ENCODE data around the gene RIPPLY1. TPM values are rescaled to one million over a fixed set of nuclear protein-coding genes. Genes with fewer than 3 reads are reported as not detected.

The RIPPLY1 gene, protein sequence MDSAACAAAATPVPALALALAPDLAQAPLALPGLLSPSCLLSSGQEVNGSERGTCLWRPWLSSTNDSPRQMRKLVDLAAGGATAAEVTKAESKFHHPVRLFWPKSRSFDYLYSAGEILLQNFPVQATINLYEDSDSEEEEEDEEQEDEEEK
- total RNA-seq = not detected

DNA sequence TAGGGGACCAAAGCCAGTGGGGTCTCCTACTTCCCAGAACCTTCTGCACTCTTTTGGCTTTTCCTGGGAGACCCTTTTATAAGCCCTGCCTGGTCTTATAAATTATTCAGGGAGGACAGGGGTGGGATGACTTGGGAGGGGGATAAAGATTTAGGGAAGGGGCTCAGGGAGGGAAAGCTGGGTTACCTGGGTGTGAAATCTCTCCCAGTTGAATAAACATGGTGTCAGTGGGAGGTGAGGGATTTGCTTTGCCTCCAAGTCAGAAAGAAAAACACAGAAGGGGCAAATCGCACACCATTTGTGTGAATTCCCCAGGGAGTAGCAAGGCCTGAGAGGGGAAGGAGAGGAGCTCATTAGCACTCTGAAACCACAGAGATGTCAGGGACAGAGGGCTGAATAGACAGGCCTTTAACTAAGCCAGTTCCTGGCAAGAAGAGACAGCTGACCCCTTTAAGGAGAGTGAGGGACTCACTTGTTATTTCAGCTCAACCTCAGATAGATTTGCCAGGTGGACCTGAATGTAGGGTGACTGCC lies at the start of gene RIPPLY1:
TSS of gene RIPPLY1 (minus strand) at position 51 of the 534 bp plus-strand sequence. CDS start 54 bp downstream, outside the sequence.
- WGBS, 2 donors = 86 to 90% methylated on average over 1 of the region's 1 CpG
- DNase-seq (no peak), ATAC-seq (ENCODE audit: low FRiP score in 2 of 2) (no peak)
- Histone ChIP-seq H3K27me3 (no peaks in the 10 kb centered on the region), H3K36me3 (no peaks in the 10 kb centered on the region), H3K9me3 (no peaks in the 10 kb centered on the region), H3K4me1 (no peaks in the 10 kb centered on the region), H3K4me3 (no peak within 1 kb of the TSS), H3K27ac (no peak within 1 kb of the TSS)
- TF ChIP-seq POLR2A (IDR thresholded peaks at IDR 0.05) = no peak
- no peak for TF ChIP-seq EP300 (IDR thresholded peaks at IDR 0.05)

DNA sequence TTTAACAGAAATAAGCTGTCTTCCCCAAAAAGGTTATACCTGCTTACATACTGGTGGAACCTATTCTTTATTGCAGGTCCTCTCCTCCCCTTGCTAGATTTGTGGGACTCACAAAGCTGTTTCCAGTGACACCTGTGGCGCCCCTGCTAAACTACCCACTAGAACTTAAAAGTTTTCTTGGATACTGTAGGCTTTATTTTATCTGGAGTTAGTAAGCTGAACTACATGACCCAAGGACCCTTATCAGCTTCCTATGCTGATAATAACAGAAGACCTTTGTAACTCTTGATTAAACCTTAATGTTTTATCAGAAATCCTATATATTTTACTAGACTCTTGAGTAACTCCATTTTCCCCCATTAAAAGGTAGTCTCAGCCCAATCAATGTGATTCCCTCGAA lies 49.4 kb upstream of the RIPPLY1 start:
- no peaks in the 10 kb centered on the region for H3K9me3 ChIP-seq
- ATAC-seq (ENCODE audit: low FRiP score in 2 of 2) (no peak), DNase-seq (no peak)
- no peak overlapping the region for H3K4me3 ChIP-seq
- no peaks in the 10 kb centered on the region for H3K4me1 ChIP-seq
- TF ChIP-seq EP300 (IDR thresholded peaks at IDR 0.05) (no peak), POLR2A (IDR thresholded peaks at IDR 0.05) (no peak), POLR2AphosphoS5 (IDR thresholded peaks at IDR 0.05) (no peak)
- TF ChIP-seq, protein P1, sequence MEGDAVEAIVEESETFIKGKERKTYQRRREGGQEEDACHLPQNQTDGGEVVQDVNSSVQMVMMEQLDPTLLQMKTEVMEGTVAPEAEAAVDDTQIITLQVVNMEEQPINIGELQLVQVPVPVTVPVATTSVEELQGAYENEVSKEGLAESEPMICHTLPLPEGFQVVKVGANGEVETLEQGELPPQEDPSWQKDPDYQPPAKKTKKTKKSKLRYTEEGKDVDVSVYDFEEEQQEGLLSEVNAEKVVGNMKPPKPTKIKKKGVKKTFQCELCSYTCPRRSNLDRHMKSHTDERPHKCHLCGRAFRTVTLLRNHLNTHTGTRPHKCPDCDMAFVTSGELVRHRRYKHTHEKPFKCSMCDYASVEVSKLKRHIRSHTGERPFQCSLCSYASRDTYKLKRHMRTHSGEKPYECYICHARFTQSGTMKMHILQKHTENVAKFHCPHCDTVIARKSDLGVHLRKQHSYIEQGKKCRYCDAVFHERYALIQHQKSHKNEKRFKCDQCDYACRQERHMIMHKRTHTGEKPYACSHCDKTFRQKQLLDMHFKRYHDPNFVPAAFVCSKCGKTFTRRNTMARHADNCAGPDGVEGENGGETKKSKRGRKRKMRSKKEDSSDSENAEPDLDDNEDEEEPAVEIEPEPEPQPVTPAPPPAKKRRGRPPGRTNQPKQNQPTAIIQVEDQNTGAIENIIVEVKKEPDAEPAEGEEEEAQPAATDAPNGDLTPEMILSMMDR (IDR thresholded peaks at IDR 0.05) = no peak
- H3K27ac ChIP-seq = no peak overlapping the region
- H3K27me3 ChIP-seq = no peaks in the 10 kb centered on the region
- 69 to 97% methylated on average over 2 of the region's 2 CpGs for WGBS, 2 donors
- H3K36me3 ChIP-seq = peaks cover 0 to 3% (median 0%) of the 10 kb centered on the region in 4 donors

DNA sequence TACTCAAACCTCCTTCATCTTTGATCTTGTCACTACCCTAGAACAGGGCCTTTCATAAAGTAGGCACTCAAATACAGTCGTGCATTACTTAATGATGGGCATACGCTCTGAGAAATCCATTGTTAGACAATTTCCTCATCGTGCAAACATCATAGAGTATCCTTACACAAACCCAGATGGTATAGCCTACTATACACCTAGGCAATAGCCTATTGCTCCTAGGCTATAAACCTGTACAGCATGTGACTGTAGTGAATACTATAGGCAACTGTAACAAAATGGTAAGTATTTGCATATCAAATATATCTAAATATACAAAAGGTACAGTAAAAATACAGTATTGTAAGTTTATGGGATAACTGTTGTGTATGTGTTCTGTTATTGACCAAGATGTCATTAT lies 48.9 kb upstream of the RIPPLY1 start:
- TF ChIP-seq POLR2A (IDR thresholded peaks at IDR 0.05) = no peak
- TF ChIP-seq POLR2AphosphoS5 (IDR thresholded peaks at IDR 0.05) = no peak
- TF ChIP-seq, protein P1 (IDR thresholded peaks at IDR 0.05) = no peak
- no peak for TF ChIP-seq EP300 (IDR thresholded peaks at IDR 0.05)
- 70 to 87% methylated on average over 3 of the region's 3 CpGs for WGBS, 2 donors
- Histone ChIP-seq H3K4me3 (no peak overlapping the region), H3K4me1 (no peaks in the 10 kb centered on the region), H3K27ac (no peak overlapping the region), H3K36me3 (peaks cover 0 to 3% (median 0%) of the 10 kb centered on the region in 4 donors), H3K9me3 (no peaks in the 10 kb centered on the region), H3K27me3 (no peaks in the 10 kb centered on the region)
- no peak for ATAC-seq (ENCODE audit: low FRiP score in 2 of 2)
- DNase-seq = no peak

DNA sequence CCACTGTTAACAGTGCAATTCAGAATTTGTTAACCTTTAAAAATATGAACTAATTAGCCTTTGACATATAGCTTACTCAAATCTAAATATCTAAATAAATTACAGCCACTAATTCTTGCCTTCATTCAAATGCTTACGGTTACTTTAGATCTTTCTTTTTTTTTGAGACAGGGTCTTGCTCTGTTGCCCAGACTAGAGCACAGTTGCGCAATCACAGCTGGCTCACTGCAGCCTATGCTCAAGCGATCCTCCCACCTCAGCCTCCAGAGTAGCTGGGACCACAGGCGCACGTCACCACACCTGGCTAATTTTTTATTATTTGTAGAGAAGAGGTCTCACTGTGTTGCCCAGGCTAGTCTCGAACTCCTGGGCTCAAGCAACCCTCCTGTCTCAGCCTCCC lies 48.1 kb upstream of the RIPPLY1 start:
- Histone ChIP-seq H3K27me3 (no peaks in the 10 kb centered on the region), H3K4me3 (no peak overlapping the region), H3K36me3 (peaks cover 0 to 3% (median 0%) of the 10 kb centered on the region in 4 donors), H3K27ac (no peak overlapping the region), H3K4me1 (no peaks in the 10 kb centered on the region), H3K9me3 (no peaks in the 10 kb centered on the region)
- TF ChIP-seq POLR2AphosphoS5 (IDR thresholded peaks at IDR 0.05) = no peak
- TF ChIP-seq POLR2A (IDR thresholded peaks at IDR 0.05) = no peak
- no peak for TF ChIP-seq EP300 (IDR thresholded peaks at IDR 0.05)
- TF ChIP-seq, protein P1 (IDR thresholded peaks at IDR 0.05) = no peak
- ATAC-seq (ENCODE audit: low FRiP score in 2 of 2) (no peak), DNase-seq (no peak)
- WGBS, 2 donors = 89 to 98% methylated on average over 6 of the region's 6 CpGs

DNA sequence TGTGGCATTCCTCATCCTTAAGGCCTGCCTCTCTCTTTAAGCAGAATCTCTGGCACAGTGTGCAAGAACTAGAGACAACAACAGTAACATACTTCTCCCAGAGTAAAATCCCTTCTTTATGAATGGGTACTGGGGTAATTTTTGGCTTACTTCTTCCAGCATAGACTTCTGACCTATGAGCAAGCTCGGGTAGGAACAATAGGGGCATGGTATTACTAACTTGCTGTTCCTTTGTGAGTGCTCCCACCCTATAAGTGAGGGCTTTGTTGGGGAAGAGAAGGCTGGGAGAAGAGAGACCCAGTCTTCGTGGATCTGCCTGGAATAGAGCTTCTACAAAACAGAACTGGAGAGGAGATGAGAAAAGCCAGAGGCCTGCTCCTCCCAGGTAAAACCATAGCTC lies 47.2 kb upstream of the RIPPLY1 start:
- DNase-seq = no peak
- Histone ChIP-seq H3K4me1 (no peaks in the 10 kb centered on the region), H3K27me3 (no peaks in the 10 kb centered on the region), H3K27ac (no peak overlapping the region), H3K4me3 (no peak overlapping the region), H3K9me3 (no peaks in the 10 kb centered on the region), H3K36me3 (no peaks in the 10 kb centered on the region)
- ATAC-seq (ENCODE audit: low FRiP score in 2 of 2) = no peak
- WGBS, 2 donors = 59% methylated on average over 2 of the region's 2 CpGs; no CpG with 5 or more reads in 1 of the 2 donors
- TF ChIP-seq EP300 (IDR thresholded peaks at IDR 0.05) (no peak), POLR2A (IDR thresholded peaks at IDR 0.05) (no peak), POLR2AphosphoS5 (IDR thresholded peaks at IDR 0.05) (no peak)
- TF ChIP-seq, protein P1 (IDR thresholded peaks at IDR 0.05) = no peak

Measured in upper lobe of left lung (tissue), 6 donors.